ENCODE data around the gene ROR2.

ROR2 gene

GRCh38 chr9:91897201-91897600 is 52.8 kb downstream of the ROR2 start:
- ChIA-PET CTCF (no interaction called here), POLR2A (no interaction called here)
- DNase-seq (ENCODE audit: low read depth, low spot score), result no peak
- H3K4me3 ChIP-seq (ENCODE audit: low read depth, low read length), result no peak overlapping the region
- no peak for TF ChIP-seq CTCF (IDR thresholded peaks at IDR 0.05; ENCODE audit: insufficient read depth, low read length, missing control alignments)

- DNase-seq (ENCODE audit: low read depth, low spot score), result no peak
- no peak overlapping the region for H3K4me3 ChIP-seq (ENCODE audit: low read depth, low read length)
- ChIA-PET CTCF (no interaction called here), POLR2A (no interaction called here)
- TF ChIP-seq CTCF (IDR thresholded peaks at IDR 0.05; ENCODE audit: insufficient read depth, low read length, missing control alignments), result no peak
Observed at GRCh38 chr9:91896513-91897121, 53.4 kb downstream of the ROR2 start.

GRCh38 chr9:91896097-91896496 is 53.9 kb downstream of the ROR2 start:
- DNase-seq (ENCODE audit: low read depth, low spot score), result no peak
- TF ChIP-seq CTCF (IDR thresholded peaks at IDR 0.05; ENCODE audit: insufficient read depth, low read length, missing control alignments), result no peak
- no peak overlapping the region for H3K4me3 ChIP-seq (ENCODE audit: low read depth, low read length)
- POLR2A ChIA-PET, result no interaction called here
- CTCF ChIA-PET, result no interaction called here

- ChIA-PET CTCF (no interaction called here), POLR2A (no interaction called here)
- no peak overlapping the region for H3K4me3 ChIP-seq (ENCODE audit: low read depth, low read length)
- TF ChIP-seq CTCF (IDR thresholded peaks at IDR 0.05; ENCODE audit: insufficient read depth, low read length, missing control alignments), result no peak
- no peak for DNase-seq (ENCODE audit: low read depth, low spot score)
Observed at GRCh38 chr9:91894536-91894935, 55.5 kb downstream of the ROR2 start.

GRCh38 chr9:91894023-91894422 is 56.0 kb downstream of the ROR2 start:
- TF ChIP-seq CTCF (IDR thresholded peaks at IDR 0.05; ENCODE audit: insufficient read depth, low read length, missing control alignments), result no peak
- POLR2A ChIA-PET, result no interaction called here
- H3K4me3 ChIP-seq (ENCODE audit: low read depth, low read length), result no peak overlapping the region
- CTCF ChIA-PET, result no interaction called here
- DNase-seq (ENCODE audit: low read depth, low spot score), result no peak

- ChIA-PET POLR2A (no interaction called here), CTCF (no interaction called here)
- TF ChIP-seq CTCF (IDR thresholded peaks at IDR 0.05; ENCODE audit: insufficient read depth, low read length, missing control alignments), result no peak
- no peak overlapping the region for H3K4me3 ChIP-seq (ENCODE audit: low read depth, low read length)
- DNase-seq (ENCODE audit: low read depth, low spot score), result no peak
Observed at GRCh38 chr9:91891915-91892314, 58.1 kb downstream of the ROR2 start.
